DOHH2 (cell line): ENCODE measurements around the gene CR1.
"Not testable (repeated sequence)": the region's sequence is repeated elsewhere in the genome, so short reads cannot be mapped to it uniquely, and the experiment has no call there.

Experiments used
- EZH2phosphoT487 ChIP-seq: fragments of 200-600 bp; sonication (generic); IDR thresholded peaks from 2 replicates; pipeline ENCODE4 v1.6.1; 2017; ENCODE audit warnings: borderline replicate concordance, mild to moderate bottlenecking, antibody characterized with exemption, low read length, moderate library complexity, mixed read lengths
- TF ChIP-seq, protein P1 (sequence below): fragments of 200-600 bp; sonication (generic); IDR thresholded peaks from one replicate; pipeline ENCODE4 v1.5.1; 2014; ENCODE audit warnings: antibody characterized with exemption, mild to moderate bottlenecking, low read depth, low read length; ENCODE audit not compliant: poor library complexity, severe bottlenecking

DNA sequence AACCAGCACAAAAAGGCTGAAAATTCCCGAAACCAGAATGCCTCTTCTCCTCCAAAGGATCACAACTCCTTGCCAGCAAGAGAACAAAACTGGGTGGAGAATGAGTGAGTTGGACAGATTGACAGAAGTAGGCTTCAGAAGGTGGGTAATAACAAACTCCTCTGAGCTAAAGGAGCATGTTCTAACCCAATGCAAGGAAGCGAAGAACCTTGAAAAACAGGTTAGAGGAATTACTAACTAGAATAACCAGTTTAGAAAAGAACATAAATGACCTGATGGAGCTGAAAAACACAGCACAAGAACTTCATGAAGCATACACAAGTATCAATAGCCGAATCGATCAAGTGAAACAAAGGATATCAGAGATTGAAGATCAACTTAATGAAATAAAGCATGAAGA lies 93.5 kb downstream of the CR1 start:
- TF ChIP-seq, protein P1, sequence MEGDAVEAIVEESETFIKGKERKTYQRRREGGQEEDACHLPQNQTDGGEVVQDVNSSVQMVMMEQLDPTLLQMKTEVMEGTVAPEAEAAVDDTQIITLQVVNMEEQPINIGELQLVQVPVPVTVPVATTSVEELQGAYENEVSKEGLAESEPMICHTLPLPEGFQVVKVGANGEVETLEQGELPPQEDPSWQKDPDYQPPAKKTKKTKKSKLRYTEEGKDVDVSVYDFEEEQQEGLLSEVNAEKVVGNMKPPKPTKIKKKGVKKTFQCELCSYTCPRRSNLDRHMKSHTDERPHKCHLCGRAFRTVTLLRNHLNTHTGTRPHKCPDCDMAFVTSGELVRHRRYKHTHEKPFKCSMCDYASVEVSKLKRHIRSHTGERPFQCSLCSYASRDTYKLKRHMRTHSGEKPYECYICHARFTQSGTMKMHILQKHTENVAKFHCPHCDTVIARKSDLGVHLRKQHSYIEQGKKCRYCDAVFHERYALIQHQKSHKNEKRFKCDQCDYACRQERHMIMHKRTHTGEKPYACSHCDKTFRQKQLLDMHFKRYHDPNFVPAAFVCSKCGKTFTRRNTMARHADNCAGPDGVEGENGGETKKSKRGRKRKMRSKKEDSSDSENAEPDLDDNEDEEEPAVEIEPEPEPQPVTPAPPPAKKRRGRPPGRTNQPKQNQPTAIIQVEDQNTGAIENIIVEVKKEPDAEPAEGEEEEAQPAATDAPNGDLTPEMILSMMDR, result not testable (repeated sequence)
- TF ChIP-seq EZH2phosphoT487, result not testable (repeated sequence)
